ENCODE results near the gene PTPRK.
"Not testable (repeated sequence)": the region's sequence is repeated elsewhere in the genome, so short reads cannot be mapped to it uniquely, and the experiment has no call there.

GRCh38 chr6:127978185-127978584 is 542.2 kb downstream of the PTPRK start:
- TF ChIP-seq CTCF, POLR2A (IDR thresholded peaks at IDR 0.05): not testable (repeated sequence)
